WTC11 (cell line): ENCODE results near the gene MCCC2.

ENCODE experiments used
- ATF6 ChIP-seq: sonication (generic); formaldehyde crosslinking; IDR thresholded peaks from 2 replicates; pipeline ENCODE4 v1.8.1; 2023; ENCODE audit warnings: mild to moderate bottlenecking, missing genetic modification reagents
- CBFB ChIP-seq: sonication (generic); formaldehyde crosslinking; IDR thresholded peaks from 2 replicates; pipeline ENCODE4 v1.8.1; 2022; ENCODE audit warnings: mild to moderate bottlenecking, low read depth, missing genetic modification reagents
- CTCF ChIP-seq: fragments of 200-600 bp; IDR thresholded peaks from 2 replicates; pipeline ENCODE4 v1.8.0; 2022; ENCODE audit warnings: antibody characterized with exemption
- ERG ChIP-seq: fragments of 250-450 bp; sonication (Bioruptor Pico); IDR thresholded peaks from 2 replicates; pipeline ENCODE4 v1.8.0; 2021; ENCODE audit warnings: mild to moderate bottlenecking
- GABPB1 ChIP-seq: sonication (generic); formaldehyde crosslinking; IDR thresholded peaks from 2 replicates; pipeline ENCODE4 v1.8.1; 2023; ENCODE audit warnings: mild to moderate bottlenecking, missing genetic modification reagents
- KAT7 ChIP-seq: sonication (generic); formaldehyde crosslinking; IDR thresholded peaks from 2 replicates; pipeline ENCODE4 v1.8.1; 2023; ENCODE audit warnings: missing genetic modification reagents, mild to moderate bottlenecking, borderline replicate concordance
- MAX ChIP-seq: sonication (generic); formaldehyde crosslinking; IDR thresholded peaks from 2 replicates; pipeline ENCODE4 v1.8.0; 2022; ENCODE audit warnings: mild to moderate bottlenecking, missing genetic modification reagents
- TCF7 ChIP-seq: sonication (generic); formaldehyde crosslinking; IDR thresholded peaks from 2 replicates; pipeline ENCODE4 v1.8.0; 2022; ENCODE audit warnings: mild to moderate bottlenecking, low read depth, missing genetic modification reagents, moderate library complexity
- ZBTB21 ChIP-seq: sonication (generic); formaldehyde crosslinking; IDR thresholded peaks from 2 replicates; pipeline ENCODE4 v1.8.1; 2023; ENCODE audit warnings: mild to moderate bottlenecking, missing genetic modification reagents, borderline replicate concordance
- ZMAT4 ChIP-seq: fragments of 250-450 bp; sonication (Bioruptor Pico); IDR thresholded peaks from 2 replicates; pipeline ENCODE4 v1.9.0; 2021; ENCODE audit warnings: mild to moderate bottlenecking
- ZNF121 ChIP-seq: sonication (generic); formaldehyde crosslinking; IDR thresholded peaks from 2 replicates; pipeline ENCODE4 v1.8.0; 2023; ENCODE audit warnings: missing genetic modification reagents

- TF ChIP-seq ZBTB21 (CRISPR knock-in tag), result no peak
- no peak for TF ChIP-seq MAX
- no peak for TF ChIP-seq GABPB1
- no peak for TF ChIP-seq CTCF
- TF ChIP-seq ATF6, result no peak
- TF ChIP-seq ERG (CRISPR knock-in tag), result no peak
- no peak for TF ChIP-seq TCF7 (CRISPR knock-in tag)
- TF ChIP-seq CBFB (CRISPR knock-in tag), result no peak
- no peak for TF ChIP-seq KAT7 (CRISPR knock-in tag)
- no peak for TF ChIP-seq ZMAT4
- no peak for TF ChIP-seq ZNF121
Measured at GRCh38 chr5:71632168-71632567, 45.0 kb downstream of the MCCC2 start.
